Measurements from ENCODE around the gene IGSF21.

Gene IGSF21

DNA sequence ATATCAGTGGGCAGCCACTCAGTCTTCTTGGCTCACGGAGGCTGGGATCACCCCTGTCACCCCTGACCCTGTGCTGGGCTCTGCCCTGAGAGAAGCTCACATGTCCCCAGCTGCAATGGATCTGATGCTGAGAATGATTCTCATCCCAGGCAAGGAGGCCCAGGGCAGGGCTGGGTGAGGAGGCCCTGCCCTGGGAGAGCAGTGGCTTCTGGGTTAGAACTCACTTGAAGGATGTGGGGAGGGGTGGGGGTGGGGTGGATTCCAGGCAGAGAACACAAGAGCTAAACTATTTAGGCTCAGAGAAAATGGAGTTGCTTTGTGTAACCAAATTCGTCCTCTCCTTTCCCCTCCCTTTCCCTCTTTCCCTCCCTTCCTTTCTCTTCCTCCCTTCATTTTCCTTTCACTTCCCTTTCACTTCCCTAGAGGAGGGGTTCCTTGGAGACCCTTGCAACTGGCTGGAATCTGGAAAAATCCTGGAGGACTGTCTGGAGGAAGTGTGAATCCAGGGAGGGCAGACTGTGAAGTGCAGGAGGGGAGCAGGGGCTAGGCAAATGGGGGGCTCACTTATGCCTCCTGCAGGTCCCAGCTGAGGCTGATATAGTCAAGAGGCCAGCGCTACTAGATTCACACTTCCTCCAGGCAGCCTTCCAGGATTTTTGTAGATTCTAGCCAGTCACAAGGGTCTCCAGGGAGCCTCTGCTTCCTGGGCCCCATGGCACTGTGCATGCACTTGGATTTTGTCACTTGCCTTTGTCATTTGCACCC lies 47.0 kb downstream of the IGSF21 start:
- TF ChIP-seq GATA2 (IDR thresholded peaks at IDR 0.05; ENCODE audit: low read depth, low read length), result no peak
- no peak for TF ChIP-seq GATA3 (IDR thresholded peaks at IDR 0.05; ENCODE audit: low read depth, low read length)

DNA sequence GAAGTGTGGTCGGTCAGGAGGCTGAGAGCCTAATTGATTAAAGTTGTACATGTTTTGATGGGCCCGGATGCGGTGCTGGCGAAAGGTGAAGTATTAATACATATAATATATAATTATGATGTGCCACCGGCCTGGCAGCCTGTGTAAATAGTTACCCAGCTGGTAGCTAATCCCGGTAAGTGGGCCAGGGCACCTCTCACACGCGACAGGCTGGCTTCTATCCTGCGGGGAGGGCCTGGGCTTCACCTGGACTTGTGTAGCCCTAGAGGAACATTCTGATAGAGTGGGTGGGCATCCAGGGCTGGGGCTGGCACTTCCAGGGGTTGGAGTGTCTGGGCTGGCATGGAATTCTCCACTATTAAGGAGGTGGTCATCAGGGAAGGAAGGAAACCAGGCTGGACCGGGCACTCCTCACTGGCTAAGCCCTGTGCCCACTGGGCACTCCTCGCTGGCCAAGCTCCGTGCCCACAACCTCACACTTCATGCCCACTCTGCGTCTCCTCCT lies 48.3 kb downstream of the IGSF21 start:
- TF ChIP-seq GATA2 (IDR thresholded peaks at IDR 0.05; ENCODE audit: low read depth, low read length), result no peak
- TF ChIP-seq GATA3 (IDR thresholded peaks at IDR 0.05; ENCODE audit: low read depth, low read length), result no peak

DNA sequence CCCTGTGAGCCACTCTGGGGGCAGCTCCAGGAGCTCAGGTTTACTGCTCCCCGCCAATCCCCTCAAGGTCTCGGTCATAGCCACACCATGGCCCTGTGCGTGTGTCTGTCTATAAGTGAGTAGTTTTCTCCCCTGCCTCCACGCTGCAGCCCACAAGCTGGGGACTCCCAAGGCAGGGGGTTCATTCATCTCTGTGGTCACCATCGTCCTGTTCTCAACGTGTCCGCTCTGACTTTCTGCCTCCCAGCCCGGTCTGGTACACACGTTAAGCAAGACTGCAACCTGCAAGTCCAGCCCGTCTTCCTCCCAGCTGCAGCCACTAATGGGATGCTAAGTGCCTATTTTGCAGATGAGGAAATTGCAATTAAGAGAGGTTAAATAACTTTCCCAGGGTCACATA lies 49.8 kb downstream of the IGSF21 start:
- TF ChIP-seq GATA2 (IDR thresholded peaks at IDR 0.05; ENCODE audit: low read depth, low read length) (no peak), GATA3 (IDR thresholded peaks at IDR 0.05; ENCODE audit: low read depth, low read length) (no peak)

DNA sequence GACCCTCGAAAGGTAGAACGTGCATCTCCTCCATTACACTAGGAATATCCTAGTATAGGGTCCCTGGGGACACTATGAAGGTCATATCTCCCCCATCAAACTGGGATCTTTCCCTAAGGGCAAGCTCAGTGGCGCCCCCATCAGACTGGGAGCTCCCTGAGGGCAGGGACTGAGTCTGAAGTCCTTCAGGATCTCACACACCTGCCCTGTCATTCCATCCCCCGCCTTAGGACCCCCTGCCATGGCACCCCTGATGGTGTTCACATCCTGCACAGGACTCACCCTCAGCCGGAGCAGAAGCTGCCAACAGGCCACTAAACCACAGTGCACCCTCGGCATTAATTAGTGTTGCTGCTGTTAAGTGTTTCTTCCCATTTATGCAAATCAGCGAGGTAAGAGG lies 50.4 kb downstream of the IGSF21 start:
- TF ChIP-seq GATA2 (IDR thresholded peaks at IDR 0.05; ENCODE audit: low read depth, low read length) (no peak), GATA3 (IDR thresholded peaks at IDR 0.05; ENCODE audit: low read depth, low read length) (no peak)

DNA sequence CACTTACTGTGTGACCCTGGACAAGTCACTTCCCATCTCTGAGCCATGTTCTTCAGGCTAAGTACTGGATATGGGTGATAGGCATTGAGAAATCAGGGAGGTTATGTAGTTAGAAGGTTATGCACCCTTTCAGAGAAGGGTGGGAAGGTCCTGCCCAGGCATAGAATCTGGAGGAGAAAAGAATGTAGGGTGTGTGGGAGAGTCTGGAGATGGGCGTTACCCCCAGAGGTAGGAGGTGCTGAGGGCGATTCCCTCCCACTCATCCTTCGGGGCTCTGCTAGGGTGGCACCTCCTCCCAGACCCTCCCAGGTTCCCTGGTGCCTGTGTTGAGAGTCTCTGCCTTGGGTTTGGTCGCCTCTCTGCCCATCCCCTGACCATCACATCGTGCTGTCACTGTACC lies 51.1 kb downstream of the IGSF21 start:
- no peak for TF ChIP-seq GATA2 (IDR thresholded peaks at IDR 0.05; ENCODE audit: low read depth, low read length)

DNA sequence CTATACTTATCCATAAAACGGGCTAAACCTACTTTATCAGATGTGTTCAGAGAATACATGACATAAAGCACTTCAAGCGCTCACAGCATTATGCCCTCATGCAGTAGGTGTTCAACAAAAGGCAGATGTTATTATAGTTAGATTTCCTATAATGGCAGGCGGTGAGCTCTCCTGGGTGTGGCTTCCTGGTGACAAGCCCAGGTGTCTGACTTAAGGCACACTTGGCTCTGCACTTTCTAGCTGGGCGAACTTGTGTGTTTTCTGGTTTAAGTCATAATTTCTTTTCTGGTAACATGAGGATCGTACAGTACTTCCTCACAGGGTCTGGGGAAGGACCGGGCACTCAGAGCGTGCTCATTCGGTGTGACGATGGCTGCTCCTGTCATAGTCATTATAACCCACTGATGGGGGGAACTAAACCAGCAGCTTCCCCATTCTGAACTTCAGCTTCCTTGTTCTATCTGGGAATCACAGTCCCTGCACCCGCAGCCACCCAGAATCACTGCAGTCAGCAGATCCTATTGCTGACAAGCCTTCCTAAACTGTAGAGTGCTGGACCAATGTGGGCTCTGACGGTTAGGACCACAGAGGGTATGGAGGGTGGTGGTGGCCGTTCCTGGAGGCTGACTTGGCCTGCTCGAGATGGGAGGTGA lies 52.8 kb downstream of the IGSF21 start:
- TF ChIP-seq GATA3 (IDR thresholded peaks at IDR 0.05; ENCODE audit: low read depth, low read length) (no peak), GATA2 (IDR thresholded peaks at IDR 0.05; ENCODE audit: low read depth, low read length) (no peak)

DNA sequence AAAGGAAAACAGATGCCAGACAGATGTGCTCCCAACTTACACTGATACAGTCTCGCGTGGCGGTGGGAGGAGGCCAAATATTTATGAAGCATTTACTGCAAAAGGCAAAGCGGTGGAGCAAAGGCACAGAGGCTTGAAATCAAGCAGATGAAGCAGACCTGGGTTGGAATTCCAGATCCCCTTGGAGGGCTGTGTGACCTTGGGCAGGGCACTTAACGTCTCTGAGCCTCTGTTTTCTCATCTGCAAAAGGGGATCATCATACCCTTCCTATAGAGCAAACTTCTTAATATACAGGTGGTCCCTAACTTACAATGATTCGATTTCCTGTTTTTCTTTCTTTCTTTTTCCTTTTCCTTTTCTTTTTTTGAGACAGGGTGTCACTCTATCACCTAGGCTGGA lies 54.1 kb downstream of the IGSF21 start:
- TF ChIP-seq GATA3 (IDR thresholded peaks at IDR 0.05; ENCODE audit: low read depth, low read length) (no peak), GATA2 (IDR thresholded peaks at IDR 0.05; ENCODE audit: low read depth, low read length) (no peak)

DNA sequence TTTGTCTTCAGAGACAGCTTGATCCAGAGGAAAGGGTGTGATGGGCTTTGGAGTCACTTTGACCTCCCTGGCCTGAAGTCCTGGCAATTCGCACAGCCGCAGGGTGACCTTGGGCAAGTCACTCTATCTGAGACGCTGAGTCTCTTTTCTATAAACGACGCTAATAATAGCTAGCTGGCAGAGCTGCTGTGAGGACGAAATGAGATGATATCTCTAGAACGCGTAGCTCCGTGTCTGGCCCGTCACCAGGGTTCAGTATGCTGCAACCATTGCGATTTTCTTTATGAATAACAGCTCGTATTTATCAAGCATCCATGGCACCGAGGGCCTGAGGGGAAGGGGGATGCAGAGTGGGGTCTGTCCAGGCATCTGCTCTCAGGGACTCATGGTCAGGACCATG lies 58.7 kb downstream of the IGSF21 start:
- TF ChIP-seq GATA2 (IDR thresholded peaks at IDR 0.05; ENCODE audit: low read depth, low read length) (peak; percentile 85), GATA3 (IDR thresholded peaks at IDR 0.05; ENCODE audit: low read depth, low read length) (no peak)

DNA sequence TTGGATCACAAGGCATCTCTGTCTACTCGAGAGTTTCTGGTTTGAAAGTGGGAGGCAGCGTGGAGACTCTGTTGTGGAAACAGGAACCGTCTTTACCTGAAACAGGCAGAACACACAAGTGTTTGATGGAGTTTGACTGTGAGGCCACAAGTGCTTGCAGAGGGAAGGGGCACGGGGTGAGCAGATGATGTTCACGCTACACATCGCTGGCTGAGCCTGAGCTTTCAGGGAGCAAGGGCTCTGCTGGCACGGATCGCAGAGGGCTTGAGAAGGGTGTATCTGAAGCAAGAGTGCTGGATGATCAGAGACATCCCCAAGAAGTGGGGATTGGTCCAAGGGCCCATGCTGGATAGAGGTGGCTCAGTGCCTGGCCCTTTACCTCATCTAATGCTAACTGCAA lies 59.3 kb downstream of the IGSF21 start:
- TF ChIP-seq GATA2 (IDR thresholded peaks at IDR 0.05; ENCODE audit: low read depth, low read length), result no peak
- no peak for TF ChIP-seq GATA3 (IDR thresholded peaks at IDR 0.05; ENCODE audit: low read depth, low read length)

DNA sequence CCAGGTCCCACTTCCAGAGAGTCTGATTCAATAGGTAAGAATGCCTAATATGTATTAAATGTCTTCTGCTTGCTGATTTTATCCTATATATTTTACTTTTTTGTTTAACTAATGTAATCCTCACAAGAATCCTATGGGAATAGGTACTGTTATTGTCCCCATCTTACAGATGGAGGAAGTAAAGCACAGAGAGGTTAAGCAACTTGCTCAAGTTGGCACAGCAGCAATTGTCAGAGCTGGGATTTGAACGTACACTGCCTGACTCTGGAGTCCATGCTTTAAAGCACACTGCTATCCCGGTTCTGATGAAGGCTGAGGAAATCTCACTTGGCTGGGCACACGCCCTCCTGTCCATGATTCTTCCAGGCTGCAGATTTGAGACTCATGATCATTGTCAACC lies 62.8 kb downstream of the IGSF21 start:
- TF ChIP-seq GATA2 (IDR thresholded peaks at IDR 0.05; ENCODE audit: low read depth, low read length) (no peak), GATA3 (IDR thresholded peaks at IDR 0.05; ENCODE audit: low read depth, low read length) (no peak)

DNA sequence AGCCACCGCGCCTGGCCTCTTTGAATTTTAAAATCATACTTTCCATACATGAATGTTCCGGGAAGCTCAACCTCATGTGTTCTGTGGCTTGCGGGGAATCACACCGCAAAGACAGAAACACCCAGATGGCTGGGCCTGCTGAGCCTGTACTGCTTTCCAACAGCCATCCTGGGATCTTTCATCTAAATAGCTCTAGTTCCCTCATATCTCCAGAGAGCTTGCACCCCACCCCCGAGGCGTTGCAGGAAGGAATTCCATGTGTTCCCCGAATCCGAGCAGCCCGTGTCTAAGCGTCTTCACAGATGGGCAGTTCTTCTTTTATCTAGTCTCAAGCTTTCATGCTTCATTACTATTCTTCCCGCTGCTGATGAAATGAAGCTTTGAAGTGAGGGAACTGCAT lies 66.4 kb downstream of the IGSF21 start:
- no peak for TF ChIP-seq GATA3 (IDR thresholded peaks at IDR 0.05; ENCODE audit: low read depth, low read length)
- no peak for TF ChIP-seq GATA2 (IDR thresholded peaks at IDR 0.05; ENCODE audit: low read depth, low read length)

DNA sequence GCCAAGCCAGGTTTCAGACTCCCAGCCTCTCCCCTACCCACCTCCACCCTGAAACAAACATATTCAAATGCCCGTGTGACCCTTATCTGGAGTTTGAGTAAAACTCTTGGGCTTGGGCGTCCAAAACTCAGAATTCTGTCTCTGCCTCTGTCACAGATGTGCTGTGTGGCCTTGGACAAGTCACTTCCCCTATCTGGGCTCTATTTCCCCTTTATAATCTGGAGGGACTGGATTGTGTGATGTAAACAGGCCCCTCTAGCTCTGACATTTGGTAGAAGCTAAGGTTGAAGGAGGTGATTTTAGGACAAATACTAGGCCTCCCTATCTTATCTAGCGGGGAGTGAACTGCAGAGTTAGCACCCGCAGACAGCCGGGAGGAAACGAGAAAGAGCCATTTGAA lies 67.5 kb downstream of the IGSF21 start:
- TF ChIP-seq GATA3 (IDR thresholded peaks at IDR 0.05; ENCODE audit: low read depth, low read length) (no peak), GATA2 (IDR thresholded peaks at IDR 0.05; ENCODE audit: low read depth, low read length) (no peak)

DNA sequence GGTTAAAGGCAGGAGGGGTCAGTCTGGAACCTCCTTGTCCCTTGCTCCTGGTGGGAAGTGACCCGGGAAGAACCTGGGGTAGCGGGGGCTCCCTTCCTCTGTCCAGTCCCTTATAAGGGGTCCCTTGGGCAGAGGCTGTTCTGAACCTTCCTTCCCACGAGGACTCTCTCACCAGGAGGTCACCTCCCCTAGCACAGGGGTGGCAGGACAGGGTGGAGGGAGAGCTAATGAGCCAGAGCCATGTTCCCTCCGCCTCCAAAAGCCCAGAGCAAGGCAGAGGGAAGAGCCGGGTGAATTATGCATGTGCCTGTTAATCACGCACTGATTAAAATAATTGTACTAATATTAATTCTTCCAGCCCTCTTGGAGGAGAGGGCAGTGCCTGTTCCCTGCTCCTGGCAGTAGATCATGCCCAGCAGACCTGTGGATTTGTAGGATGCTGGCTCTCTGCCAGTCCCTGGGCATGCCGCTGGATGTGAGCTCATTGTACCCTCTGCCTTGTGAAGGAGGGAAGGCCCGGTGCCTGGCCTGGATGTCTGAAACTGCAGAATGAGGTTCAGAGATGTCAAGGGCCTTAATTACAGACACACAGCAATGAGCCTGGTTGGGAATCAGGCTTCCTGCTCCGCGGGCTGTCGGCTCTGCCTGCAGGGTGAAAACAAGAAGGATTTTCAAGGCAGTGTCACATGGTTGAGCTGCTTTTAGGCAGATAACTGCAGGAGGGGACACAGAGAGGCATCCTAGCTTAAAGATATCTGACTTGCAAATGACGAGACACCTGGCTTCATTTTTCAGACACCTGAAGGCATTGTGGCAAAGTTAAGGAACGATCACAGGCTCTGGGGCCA lies 68.2 kb downstream of the IGSF21 start:
- TF ChIP-seq GATA3 (IDR thresholded peaks at IDR 0.05; ENCODE audit: low read depth, low read length), result no peak
- TF ChIP-seq GATA2 (IDR thresholded peaks at IDR 0.05; ENCODE audit: low read depth, low read length), result no peak

DNA sequence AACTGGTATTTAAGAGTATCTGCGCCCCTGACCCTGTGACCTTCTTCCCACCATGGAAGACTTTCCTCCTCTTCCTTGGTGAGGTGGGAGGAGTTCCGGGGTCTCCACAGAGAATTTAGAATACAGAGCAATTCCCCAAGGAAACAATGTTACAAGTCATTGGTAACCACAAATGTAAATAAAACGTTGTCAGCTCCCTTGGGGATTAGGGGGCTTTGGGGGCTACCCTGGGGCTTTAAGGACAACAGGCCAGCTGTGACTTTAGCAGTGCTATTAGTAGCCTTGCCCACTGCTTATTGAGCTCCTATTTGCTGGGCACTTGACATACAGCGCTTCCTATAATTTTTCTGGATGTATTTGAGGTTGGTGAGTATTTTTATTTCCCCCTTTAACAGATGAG lies 69.0 kb downstream of the IGSF21 start:
- TF ChIP-seq GATA2 (IDR thresholded peaks at IDR 0.05; ENCODE audit: low read depth, low read length) (no peak), GATA3 (IDR thresholded peaks at IDR 0.05; ENCODE audit: low read depth, low read length) (no peak)

Measured in SH-SY5Y (cell line).